GM19240 (cell line): ENCODE results near the gene LBHD2.
"Not testable (repeated sequence)": the region's sequence is repeated elsewhere in the genome, so short reads cannot be mapped to it uniquely, and the experiment has no call there.

Experiments used
- DNase-seq: peaks from one replicate; pipeline ENCODE4 v3.0.0; 2011; ENCODE audit warnings: low spot score; ENCODE audit not compliant: insufficient read length

LBHD2 gene

DNA sequence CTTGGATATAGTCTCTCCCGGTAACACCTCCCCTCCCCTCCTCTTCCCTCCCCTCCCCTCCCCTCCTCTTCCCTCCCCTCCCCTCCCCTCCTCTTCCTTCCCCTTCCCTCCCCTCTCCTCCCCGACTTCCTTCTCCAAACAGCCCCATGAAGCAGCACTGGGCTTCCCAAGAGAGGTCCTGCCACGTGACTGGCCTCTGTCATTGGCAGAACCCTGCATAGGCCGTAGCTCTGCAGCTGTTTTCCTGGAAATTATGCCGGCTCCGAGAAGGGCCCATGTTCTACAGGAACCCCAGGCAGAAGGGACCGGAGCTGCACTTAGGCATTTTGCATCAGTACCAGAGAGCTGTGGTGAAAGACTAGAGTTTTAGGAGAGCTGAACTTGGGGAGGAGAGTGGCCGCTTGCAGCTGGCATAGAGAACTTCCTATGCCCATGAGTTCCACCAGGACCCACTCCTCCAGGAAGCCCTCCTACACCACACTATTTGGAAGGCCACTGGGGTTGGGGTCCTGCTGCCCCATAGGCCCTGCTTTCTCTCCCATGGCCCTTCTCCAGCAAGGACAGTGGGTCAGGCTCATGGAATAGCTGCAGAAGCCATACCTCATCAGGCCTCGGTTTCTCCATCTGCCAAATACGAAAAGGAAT, 34.1 kb downstream of the LBHD2 start:
- no peak for DNase-seq

DNA sequence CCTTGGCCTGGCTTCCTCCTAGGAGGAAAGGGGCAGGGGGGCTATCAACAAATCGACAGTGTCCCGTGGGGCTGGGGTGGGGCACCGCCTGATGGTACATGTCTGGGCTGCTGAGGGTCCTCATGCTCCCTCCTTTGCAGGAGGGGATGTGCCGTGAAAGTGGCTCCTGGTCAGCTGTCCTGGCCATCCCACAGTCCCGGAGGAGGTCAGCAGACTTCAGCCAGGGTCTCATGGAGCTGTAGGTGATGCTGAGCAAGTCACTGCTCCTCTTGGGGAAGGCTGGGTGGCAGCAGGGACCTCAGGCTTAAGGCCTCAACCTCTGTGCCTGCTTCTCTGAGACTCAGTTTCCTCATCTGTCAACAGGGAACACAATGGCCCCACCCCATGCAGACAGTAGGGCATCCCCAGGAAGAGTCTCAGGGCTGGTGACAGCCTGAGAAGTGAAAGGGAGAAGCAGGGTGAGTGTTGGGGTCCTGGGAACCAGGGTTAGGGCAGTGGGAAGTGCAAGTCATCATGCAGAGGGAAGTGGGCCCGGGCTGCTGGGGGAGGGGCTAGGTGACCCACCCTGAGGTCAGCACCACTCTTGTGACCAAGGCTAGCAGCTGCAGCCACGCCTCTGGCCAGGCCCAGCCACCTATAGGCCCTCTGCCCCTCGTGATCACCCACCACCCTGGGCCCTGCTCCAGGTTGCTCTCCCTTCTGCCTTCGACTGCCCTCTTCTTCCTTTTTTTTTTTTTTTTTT, 34.8 kb downstream of the LBHD2 start:
- no peak for DNase-seq

DNA sequence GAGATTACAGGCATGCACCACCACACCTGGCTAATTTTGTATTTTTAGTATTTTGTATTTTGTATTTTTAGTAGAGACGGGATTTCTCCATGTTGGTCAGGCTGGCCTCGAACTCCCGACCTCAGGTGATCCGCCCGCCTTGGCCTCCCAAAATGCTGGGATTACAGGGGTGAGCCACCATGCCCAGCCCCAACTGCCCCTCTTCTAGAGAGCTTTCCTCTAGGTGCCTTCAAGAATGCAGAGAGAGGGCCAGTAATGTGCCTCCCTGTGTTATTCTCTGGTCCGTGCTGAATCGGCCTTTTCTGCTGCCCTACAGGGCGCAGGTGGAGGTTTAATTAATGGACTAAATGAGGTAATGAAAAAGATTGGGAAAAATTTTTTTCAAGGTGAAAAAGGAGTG, 35.5 kb downstream of the LBHD2 start:
- DNase-seq: not testable (repeated sequence)

DNA sequence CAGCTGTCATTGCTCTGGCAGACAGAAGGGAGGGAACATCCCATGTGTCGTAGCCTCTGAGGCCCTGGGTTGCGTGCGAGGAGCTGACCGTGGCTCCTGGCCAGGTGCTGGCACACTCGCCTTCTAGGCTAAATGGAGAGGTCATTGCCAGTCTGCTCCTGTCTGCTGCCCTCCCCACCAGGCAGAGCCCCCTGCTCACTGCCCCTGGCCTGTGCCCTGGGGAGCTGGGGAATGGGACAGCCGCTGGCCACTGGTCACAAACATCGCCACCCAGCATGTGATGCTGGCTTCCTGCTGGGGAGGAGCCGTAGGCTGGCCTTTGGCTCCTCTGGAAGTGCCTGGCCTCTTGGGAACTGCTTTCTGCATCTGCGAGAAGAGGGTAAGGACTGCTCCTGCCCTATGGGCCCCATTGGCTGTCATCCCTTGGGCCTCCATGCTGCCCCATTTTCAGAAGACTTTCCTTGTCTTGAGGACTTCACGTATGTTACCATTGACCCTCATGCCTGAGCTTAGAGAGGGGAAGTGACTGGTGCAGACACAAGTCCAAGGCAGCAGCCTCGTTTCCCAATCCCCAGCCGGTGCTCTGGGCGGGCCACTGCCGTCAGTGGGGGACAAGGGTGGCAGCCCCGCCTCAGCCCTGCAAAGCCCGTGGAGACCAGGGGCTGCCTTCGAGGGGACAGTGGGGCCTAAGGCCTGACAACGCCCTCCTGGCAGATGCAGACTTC, 37.3 kb downstream of the LBHD2 start:
- DNase-seq: no peak

DNA sequence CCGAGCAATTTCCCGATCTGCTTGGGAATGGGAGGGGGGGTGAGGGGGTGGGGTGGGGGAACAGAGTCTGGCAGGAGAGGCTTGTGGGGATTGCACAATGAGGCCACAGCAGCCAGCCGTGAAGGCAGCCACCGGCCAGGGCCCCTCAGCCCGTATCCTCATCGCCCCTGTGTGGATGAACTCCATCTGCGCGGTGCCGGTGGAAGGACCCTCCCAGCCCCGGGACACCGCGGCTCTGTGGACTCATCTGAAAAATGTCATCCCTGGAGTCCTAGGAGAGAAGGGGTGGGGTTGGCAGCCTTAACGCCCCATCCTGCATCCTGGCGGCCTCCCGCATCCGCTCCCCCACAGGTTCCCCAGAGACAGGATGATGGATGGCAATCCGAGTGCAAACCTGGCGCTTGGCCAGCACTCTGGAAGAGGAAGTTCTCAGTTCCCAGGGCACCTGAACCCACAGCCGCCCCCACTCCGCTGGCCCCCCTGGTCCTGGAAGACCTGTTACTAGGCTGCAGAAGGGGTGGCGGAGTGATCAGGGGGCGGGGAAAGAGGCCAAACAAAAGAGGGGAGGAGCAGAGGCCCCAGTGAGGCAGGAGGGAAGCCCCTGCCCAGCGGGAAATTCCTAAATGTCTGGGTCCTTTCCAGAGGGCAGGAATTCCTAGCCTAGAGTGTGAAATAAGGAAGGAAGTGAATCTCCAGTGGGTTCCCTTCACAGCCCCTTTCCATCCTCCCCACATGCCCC, 38.0 kb downstream of the LBHD2 start:
- no peak for DNase-seq

DNA sequence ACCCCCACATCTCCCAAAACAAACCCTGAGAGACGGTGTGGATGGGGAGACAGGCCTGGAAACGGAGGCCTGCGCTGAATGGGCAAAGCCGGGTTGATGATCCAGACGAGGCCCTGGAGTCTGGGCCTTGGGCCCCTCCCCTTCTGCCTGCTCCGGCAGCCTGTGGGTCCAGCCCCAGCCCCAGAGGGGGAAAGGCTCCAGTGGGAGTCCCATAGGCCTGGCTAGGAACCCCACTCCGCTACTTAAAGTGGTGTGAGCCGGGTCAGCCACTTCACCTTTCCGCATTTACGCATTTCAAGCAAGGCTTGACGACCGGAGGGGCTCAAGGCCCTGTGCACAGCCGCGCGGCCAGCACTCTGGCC, 38.6 kb downstream of the LBHD2 start:
- DNase-seq: no peak

DNA sequence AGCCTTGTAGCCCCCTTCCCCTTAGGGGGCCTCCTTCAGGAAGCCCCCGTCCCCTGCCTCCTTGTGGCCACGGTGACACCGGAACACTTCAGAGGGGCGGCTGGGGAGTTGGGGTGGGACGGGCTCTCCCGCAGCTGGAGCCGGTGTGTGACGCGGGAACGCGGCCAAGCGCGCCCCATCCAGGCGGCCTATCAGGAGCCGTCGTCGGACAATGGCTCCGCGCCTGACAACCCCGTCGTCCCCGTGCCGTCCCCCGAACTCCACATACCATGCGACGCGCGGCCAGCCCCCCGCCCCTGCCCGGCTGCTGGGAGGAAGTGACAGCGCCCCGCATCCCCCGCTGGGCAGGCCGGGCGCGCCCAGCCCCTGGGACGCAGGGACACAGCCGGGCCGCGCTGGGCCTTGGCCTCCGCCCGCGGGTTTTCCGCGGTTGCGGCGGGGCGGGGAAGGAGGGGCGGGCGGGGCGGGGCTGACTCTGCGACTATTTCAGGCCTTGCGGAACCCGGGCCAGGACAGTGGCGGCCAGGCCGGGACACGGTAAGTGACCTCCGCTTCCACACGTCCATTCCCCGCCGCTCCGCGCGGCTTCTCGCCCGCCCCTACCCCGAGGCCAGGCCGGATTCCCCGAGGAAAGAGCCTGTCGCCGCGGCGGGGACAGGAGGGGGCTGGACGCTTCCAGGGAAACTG, 39.1 kb downstream of the LBHD2 start, which contains the start of gene TNFAIP2:
Gene TNFAIP2 (plus strand): TSS at position 515 of the 687 bp plus-strand sequence. CDS start 2,997 bp downstream, outside the sequence.
- no peak for DNase-seq

DNA sequence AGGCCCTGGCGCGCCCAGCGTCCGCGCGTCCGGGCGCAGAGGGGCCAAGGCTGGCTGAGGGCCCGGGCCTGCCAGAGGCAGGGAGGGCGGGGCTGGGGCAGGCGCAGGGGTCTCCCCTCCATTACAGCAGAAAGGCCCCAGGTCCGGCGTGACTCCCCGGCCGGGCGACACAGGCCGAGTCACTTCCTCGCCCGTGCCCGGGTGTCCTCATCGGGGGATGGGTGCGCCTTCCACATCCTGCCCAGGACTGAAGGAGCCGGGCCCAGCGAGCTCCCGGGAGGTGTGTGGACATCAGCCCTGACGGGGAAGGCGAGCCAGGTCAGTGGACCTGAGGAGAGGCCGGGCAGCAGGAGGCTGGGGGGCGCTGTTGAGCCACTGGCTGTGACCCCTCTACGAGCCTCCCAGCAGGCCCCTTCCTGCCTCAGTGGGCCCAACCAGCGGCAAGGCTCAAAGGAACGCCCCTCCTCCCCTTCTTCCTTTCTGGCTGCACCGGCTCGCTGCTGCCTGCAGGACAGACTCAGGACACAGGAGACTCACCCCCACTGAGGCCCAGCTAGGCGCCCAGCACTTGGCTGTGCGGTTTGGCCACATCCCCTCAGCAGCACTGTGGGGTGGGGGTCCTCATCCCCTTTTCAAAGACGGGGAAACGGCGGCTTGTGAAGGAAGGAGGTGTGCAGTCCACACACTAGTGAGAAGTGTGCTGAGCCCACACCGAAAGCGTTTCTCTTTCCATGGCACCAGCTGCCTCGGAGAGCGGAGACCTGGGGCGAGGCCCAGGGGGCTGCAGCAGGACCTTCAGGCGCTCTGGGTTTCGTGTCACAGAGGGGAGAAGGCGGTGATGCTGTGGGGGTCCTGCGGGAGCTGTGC, 39.9 kb downstream of the LBHD2 start:
- DNase-seq: no peak

DNA sequence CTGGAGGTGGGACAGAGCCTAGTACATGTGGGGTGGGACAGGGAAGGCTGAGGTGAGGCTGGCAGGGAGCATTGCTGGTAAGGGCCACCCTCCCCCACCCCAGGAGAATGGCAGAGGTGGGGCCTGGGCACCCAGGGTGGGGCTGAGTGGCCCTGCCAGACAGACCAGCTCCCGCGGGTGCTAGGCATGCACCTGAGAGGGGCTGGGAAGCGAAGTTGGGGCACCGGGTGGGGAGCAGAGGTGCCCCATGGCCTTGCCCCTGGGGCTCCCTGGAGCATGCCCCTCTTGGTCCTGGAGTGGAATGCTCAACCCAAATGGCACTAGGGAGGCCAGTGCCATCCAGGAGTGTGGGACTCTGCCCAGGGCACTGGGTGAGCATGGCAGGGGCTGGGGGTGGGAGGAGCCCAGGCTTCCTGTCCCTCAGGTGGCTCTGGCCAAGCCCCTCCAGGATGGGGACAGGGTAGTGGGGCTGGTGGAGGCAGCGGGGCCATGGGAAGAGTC, 40.5 kb downstream of the LBHD2 start:
- DNase-seq: no peak

DNA sequence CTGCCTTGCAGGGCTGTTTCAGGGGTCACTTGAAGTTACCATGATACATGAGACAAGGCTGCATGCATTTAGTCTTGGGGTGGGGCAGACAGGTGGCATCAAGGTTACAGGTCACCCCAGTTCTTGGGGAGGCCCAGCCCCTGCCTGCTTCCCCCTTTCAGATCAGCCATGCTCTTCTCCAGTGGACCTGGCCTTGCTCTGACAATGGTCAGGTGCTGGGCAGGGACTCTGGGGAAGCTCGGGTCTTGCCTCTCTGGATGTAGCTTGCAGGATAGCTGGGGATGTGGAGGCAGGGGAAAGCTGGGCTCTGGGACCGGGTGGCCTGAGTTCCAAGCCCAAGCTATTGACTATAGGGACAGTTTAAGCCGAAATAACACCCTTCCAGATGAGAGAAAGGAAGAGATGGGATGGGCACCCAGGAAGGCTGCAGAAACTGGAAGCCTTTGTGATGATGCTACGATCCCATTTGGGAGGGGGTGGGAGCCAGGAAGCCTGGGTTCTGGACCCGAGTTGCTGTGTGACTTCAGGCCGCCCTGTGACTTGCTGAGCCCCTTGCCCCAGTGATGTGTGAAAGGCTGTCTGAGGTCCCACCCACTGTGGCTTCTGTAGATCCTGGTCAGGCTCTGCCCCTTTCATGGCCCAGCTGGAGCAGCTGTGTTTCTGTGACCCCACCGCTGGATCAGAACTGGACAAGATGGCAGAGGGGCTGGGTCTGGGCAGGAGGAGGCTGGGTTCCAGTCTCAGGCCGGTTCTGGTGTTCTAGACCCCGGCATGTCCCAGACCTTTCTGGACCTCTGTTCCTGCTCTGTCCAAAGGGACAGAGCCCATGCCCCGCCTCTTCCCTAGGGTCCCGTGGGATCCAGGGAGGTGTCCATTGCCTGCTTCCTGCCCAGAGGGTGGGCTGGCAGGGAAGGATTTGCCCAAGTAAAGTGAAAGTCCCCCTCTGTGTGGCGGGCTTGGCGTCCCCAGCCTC, 41.4 kb downstream of the LBHD2 start:
- DNase-seq: no peak

DNA sequence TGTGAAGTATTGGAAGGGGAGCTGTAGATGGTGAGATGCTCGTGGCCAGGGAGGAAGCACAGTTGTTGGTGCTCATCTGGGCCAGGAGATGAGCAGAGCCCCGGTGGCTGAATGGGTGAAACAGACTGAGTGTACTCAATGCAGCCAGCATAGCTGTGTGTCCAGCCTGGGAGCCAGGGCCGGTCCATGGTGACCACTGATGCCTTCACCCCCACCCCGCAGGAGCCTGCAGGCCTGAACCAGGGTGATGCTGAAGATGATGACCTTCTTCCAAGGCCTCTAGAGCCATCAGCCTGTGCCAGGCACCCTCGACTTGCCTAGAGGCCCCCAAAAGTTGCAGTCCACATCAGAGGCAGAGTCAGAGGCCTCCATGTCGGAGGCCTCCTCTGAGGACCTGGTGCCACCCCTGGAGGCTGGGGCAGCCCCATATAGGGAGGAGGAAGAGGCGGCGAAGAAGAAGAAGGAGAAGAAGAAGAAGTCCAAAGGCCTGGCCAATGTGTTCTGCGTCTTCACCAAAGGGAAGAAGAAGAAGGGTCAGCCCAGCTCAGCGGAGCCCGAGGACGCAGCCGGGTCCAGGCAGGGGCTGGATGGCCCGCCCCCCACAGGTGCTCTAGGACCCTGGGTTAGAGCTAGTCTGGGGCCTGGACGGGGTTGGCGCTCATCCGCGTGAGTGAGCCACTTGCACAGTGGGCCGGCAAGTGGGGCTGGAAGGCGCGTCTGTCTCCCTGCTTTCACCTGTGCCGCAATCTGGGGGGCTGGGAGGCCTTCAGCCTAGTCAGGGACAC, 42.3 kb downstream of the LBHD2 start:
- DNase-seq: no peak

DNA sequence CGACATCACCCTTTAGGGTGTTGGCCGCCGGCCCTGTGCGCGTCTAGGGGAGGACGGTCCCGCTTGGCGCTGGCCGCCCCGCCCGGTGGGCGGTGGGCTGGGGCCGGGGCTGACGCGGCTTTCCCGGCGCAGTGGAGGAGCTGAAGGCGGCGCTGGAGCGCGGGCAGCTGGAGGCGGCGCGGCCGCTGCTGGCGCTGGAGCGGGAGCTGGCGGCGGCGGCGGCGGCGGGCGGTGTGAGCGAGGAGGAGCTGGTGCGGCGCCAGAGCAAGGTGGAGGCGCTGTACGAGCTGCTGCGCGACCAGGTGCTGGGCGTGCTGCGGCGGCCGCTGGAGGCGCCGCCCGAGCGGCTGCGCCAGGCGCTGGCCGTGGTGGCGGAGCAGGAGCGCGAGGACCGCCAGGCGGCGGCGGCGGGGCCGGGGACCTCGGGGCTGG, 42.9 kb downstream of the LBHD2 start:
- no peak for DNase-seq

DNA sequence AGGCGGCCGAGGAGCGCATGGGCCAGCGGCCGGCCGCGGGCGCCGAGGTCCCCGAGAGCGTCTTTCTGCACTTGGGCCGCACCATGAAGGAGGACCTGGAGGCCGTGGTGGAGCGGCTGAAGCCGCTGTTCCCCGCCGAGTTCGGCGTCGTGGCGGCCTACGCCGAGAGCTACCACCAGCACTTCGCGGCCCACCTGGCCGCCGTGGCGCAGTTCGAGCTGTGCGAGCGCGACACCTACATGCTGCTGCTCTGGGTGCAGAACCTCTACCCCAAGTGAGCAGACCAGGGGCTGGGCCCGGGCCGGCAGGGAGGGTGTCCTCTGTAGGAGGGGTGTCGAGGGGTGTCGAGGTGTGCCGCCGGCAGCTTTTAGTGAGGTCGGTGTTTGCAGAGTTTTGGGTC, 43.3 kb downstream of the LBHD2 start:
- DNase-seq: no peak

DNA sequence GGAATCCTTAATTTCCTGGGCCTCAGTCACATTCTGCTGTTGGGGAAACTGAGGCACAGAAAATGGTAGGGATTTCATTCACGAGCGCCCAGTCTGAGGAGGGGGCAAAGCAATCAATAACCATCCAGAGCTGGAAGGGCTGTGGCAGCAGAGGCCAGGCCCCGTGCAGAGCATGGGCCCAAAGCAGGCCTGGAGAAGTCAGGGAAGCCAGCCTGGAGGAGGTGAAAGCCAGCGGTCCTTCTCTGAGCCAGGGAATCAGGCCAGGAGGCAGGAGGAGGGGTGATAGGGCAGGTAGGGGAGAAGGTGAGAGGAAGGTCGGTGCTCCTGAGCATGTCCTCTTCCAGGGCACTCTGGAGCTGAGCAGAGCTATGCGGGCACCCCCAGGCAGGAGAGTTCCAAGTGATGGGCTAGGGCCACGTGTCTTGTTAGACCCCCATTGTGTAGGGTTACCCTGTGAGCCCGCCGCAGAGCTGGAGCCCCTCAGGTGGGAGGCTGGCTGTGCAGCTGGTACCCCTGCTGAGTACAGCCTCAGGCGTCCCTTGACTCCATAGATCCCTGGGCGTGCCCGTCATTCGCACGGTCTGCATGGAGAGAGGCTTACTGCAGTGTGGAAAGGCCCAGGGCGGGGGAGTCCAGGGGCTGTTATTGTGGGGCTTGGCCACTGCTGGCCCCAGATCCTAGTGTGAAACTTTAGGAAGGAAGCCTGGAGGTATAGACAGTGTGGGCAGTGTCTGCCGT, 44.0 kb downstream of the LBHD2 start:
- DNase-seq: no peak

DNA sequence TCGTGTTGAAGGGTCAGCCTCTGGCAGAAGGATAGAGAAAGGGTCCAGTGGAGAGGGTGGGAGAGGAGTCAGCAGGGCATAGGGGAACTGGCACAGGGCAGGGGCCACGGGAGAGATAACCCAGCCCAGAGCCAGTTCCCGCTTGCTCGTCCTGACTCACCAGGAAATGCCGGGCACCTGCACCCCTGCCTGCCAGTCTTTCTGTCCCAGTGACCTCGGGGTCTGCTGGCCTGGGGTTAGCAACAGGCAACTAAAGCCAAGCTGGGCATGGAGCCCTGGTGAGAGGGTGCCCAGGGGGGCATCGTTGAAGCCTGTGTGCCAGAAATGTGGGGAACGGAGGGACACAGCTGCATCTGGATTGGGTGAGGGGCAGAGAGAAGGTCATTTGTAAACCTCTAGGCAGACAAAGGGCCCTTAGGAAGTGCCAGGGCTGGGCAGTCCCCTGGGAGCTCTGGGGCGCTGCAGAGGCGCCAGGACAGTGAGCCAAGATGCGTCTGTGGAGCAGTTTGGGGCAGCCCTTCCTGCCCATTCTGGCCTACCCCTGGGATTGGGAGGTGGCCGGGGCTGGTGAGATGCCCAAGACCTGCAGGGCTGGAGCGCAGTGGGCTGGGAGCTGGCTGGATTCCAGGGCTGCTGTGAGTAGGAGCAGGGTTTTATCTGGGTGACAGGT, 44.8 kb downstream of the LBHD2 start:
- no peak for DNase-seq

DNA sequence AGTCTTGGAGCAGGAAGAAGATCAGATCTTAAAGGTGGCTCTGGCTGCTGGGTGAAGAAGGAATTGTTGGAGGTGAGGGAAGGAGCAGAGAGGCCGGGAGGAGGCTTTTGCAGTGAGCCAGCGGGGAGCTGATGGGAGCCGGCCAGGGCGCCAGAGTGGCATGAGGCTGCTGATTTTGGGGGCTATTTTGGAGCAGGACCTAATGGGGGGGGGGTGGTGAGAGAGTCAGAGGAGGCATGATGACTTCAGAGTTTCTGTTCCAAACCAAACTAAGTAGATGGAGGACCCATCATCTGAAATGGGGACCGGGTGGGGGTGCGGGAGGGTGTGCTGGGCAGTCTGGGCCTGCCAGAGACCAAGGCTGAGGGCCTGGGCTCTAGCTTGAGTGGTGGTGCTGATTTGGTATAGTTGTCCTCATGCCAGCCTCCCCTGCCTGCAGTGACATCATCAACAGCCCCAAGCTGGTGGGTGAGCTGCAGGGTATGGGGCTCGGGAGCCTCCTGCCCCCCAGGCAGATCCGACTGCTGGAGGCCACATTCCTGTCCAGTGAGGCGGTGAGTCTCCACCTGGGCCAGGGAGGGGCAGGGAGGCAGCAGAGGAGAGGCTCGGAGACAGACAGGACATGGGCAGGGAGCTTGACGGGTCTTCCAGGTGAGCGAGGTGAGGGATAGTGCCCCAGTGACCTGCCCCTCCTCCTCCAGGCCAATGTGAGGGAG, 45.4 kb downstream of the LBHD2 start:
- no peak for DNase-seq
